ENCODE measurements around the gene GUCY2F. TPM values are rescaled to one million over a fixed set of nuclear protein-coding genes. Genes with fewer than 3 reads are reported as not detected.
A peak's percentile ranks its signal among the peaks of the same experiment; 100 is the strongest.

Gene GUCY2F
- total RNA-seq, 1 experiment from 2014 or later: not detected

- Histone ChIP-seq H2AFZ (ENCODE audit: low read depth, low read length, poor library complexity, severe bottlenecking) (peak overlapping the region; percentile 16), H3K9me3 (ENCODE audit: control insufficient read depth in 1 of 2, insufficient read depth in 1 of 2, low read depth in 1 of 2, low read length in 2 of 2) (no peaks in the 10 kb centered on the region), H3K36me3 (ENCODE audit: control insufficient read depth in 1 of 2, insufficient read depth in 2 of 2, low read length in 2 of 2) (no peaks in the 10 kb centered on the region), H3K27me3 (ENCODE audit: insufficient read depth, low read length) (no peaks in the 10 kb centered on the region), H4K20me1 (ENCODE audit: insufficient read depth) (no peaks in the 10 kb centered on the region), H3K4me3 (replicated peaks in 1 of 2; ENCODE audit: low read depth in 1 of 2, low read length in 2 of 2) (no peak overlapping the region), H3K9me2 (ENCODE audit: insufficient read depth) (no peaks in the 10 kb centered on the region), H3K4me1 (ENCODE audit: control insufficient read depth in 1 of 2, insufficient read depth in 2 of 2, low read length in 2 of 2) (peaks cover 4 to 13% of the 10 kb centered on the region in 2 experiments; a peak in 3 of 4 replicates), H3K27ac (ENCODE audit: low read depth, low read length) (no peak overlapping the region), H3K79me2 (ENCODE audit: insufficient read depth, low read length) (no peaks in the 10 kb centered on the region), H3K9ac (ENCODE audit: low read length) (no peak overlapping the region), H3K4me2 (ENCODE audit: low read length) (peak overlapping the region; percentile 49)
- RAD21 ChIA-PET (ENCODE audit: low non-redundant PET in 1 of 2, low total read pairs in 2 of 2, uncharacterized antibody in 2 of 2, unreplicated experiment in 2 of 2): no interaction called here
- CTCF ChIA-PET: no interaction called here
- POLR2A ChIA-PET: no interaction called here
- ATAC-seq (no peak), DNase-seq (ENCODE audit: low read depth, low spot score) (peak; percentile 19)
- TF ChIP-seq FOSL1 (IDR thresholded peaks at IDR 0.05; ENCODE audit: low read depth) (peak; percentile 40; the same call in 1 of the 2 replicates), SP1 (IDR thresholded peaks at IDR 0.05; ENCODE audit: low read depth) (no peak), CEBPB (IDR thresholded peaks at IDR 0.05; ENCODE audit: low read depth) (no peak), EZH2phosphoT487 (IDR thresholded peaks at IDR 0.05; ENCODE audit: borderline replicate concordance) (no peak), EZH2 (IDR thresholded peaks at IDR 0.05) (no peak), EGR1 (IDR thresholded peaks at IDR 0.05; ENCODE audit: low read depth) (no peak)
- TF ChIP-seq, protein P1, sequence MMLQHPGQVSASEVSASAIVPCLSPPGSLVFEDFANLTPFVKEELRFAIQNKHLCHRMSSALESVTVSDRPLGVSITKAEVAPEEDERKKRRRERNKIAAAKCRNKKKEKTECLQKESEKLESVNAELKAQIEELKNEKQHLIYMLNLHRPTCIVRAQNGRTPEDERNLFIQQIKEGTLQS (IDR thresholded peaks at IDR 0.05): no peak
- BruUV-seq (replicated peaks): no TSS peak
- intact Hi-C loops (cut with micrococcal nuclease): no loop called here
Measured at GRCh38 chrX:109347632-109348031, 134.3 kb downstream of the GUCY2F start.

GRCh38 chrX:109346491-109346890 is 135.4 kb downstream of the GUCY2F start:
- no peak for ATAC-seq
- no peak for DNase-seq (ENCODE audit: low read depth, low spot score)
- CTCF ChIA-PET: no interaction called here
- Histone ChIP-seq H4K20me1 (ENCODE audit: insufficient read depth) (no peaks in the 10 kb centered on the region), H3K4me1 (ENCODE audit: control insufficient read depth in 1 of 2, insufficient read depth in 2 of 2, low read length in 2 of 2) (peaks cover 4 to 13% of the 10 kb centered on the region in 2 experiments; a peak in 3 of 4 replicates), H3K4me3 (replicated peaks in 1 of 2; ENCODE audit: low read depth in 1 of 2, low read length in 2 of 2) (no peak overlapping the region), H3K9me3 (ENCODE audit: control insufficient read depth in 1 of 2, insufficient read depth in 1 of 2, low read depth in 1 of 2, low read length in 2 of 2) (no peaks in the 10 kb centered on the region), H3K79me2 (ENCODE audit: insufficient read depth, low read length) (no peaks in the 10 kb centered on the region), H3K9ac (ENCODE audit: low read length) (no peak overlapping the region), H3K27ac (ENCODE audit: low read depth, low read length) (no peak overlapping the region), H3K27me3 (ENCODE audit: insufficient read depth, low read length) (no peaks in the 10 kb centered on the region), H2AFZ (ENCODE audit: low read depth, low read length, poor library complexity, severe bottlenecking) (no peak overlapping the region), H3K36me3 (ENCODE audit: control insufficient read depth in 1 of 2, insufficient read depth in 2 of 2, low read length in 2 of 2) (no peaks in the 10 kb centered on the region), H3K9me2 (ENCODE audit: insufficient read depth) (no peaks in the 10 kb centered on the region), H3K4me2 (ENCODE audit: low read length) (no peak overlapping the region)
- no TSS peak for BruUV-seq (replicated peaks)
- intact Hi-C loops (cut with micrococcal nuclease): no loop called here
- POLR2A ChIA-PET: no interaction called here
- RAD21 ChIA-PET (ENCODE audit: low non-redundant PET in 1 of 2, low total read pairs in 2 of 2, uncharacterized antibody in 2 of 2, unreplicated experiment in 2 of 2): no interaction called here
- no peak for TF ChIP-seq SP1 (IDR thresholded peaks at IDR 0.05; ENCODE audit: low read depth)
- TF ChIP-seq, protein P2, sequence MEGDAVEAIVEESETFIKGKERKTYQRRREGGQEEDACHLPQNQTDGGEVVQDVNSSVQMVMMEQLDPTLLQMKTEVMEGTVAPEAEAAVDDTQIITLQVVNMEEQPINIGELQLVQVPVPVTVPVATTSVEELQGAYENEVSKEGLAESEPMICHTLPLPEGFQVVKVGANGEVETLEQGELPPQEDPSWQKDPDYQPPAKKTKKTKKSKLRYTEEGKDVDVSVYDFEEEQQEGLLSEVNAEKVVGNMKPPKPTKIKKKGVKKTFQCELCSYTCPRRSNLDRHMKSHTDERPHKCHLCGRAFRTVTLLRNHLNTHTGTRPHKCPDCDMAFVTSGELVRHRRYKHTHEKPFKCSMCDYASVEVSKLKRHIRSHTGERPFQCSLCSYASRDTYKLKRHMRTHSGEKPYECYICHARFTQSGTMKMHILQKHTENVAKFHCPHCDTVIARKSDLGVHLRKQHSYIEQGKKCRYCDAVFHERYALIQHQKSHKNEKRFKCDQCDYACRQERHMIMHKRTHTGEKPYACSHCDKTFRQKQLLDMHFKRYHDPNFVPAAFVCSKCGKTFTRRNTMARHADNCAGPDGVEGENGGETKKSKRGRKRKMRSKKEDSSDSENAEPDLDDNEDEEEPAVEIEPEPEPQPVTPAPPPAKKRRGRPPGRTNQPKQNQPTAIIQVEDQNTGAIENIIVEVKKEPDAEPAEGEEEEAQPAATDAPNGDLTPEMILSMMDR (IDR thresholded peaks at IDR 0.05 in 2 of 3, conservative IDR thresholded peaks at IDR 0.05 in 1 of 3; ENCODE audit: borderline replicate concordance in 1 of 3, insufficient read depth in 1 of 3, low read depth in 2 of 3, low read length in 2 of 3): no peak
